NCI-H2107 treated with DMSO at 0.1 percent for 48 hours (cell line): ENCODE measurements around the gene ANGPTL2.

Source experiments
- DNase-seq: peaks from one replicate; lab custom pipeline; 2025; ENCODE audit not compliant: unreplicated experiment; lab: John Stamatoyannopoulos, UW

ANGPTL2 gene

DNA sequence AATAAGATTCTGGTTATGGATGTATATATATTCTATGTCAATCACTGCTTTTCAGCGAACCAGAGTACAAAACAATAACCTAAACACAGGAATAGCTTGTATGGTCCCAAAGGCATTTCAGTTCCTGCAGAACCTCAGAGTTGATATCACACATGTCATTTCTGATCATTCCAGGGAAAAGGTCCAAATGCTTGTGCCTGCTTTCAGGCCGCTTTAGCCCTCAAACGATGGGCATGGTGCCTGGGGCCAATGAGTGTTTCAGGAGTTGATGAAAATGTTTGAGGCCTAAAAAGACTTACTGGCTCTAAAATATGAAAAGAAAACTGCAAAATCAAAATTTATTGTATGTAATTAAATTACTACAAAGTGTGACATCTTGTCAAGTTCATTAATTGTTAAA, 22.8 kb downstream of the ANGPTL2 start:
- no peak for DNase-seq

DNA sequence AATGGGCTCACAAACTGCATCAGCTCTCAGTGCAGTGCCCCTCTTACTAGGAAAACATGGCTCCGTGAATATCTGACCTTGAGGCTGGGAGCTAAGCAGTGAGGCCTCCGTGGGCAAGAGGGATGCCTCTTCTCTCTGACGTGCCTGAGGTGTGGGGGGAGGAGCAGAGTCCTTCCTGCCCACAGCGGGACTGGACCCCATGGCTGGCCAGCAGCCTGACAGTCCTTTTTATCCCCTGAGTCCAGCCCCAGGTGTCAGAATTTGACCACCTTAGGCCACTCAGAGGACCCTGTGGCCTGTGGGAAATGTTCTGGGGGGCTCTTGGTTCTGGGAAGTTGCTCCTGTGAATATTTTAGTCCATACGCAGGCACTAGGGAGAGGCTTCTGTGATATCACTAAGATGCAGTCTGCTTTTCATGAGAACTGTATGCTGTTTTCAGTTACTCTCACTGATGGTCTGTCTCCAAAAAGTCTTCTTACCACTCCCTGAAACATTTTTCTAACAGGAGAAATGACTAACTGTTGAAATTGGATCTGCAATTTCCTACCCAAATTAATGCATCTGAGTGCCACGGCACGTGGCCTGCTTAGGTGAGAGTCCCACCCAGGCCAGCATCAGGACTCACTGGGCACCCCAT, 23.4 kb downstream of the ANGPTL2 start:
- DNase-seq: no peak

DNA sequence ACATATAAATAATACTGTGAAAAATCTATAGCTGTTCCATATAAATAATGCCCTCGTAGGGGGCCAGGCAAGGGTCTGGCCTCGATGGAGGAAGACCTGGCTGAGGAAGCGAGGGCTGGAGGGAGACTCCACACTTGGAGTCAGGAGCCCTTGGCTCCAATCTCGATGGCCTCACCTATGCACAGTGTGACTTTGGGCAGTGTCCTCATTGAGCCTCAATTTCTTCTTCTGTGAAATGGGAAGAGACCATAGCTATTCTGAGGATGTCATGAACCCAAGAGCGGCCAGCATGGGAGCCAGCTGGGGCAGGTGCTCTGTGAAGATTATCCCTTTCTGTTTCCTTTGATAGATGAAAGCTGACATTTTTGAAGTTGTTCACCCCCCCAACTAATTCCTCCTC, 24.8 kb downstream of the ANGPTL2 start:
- DNase-seq: no peak

DNA sequence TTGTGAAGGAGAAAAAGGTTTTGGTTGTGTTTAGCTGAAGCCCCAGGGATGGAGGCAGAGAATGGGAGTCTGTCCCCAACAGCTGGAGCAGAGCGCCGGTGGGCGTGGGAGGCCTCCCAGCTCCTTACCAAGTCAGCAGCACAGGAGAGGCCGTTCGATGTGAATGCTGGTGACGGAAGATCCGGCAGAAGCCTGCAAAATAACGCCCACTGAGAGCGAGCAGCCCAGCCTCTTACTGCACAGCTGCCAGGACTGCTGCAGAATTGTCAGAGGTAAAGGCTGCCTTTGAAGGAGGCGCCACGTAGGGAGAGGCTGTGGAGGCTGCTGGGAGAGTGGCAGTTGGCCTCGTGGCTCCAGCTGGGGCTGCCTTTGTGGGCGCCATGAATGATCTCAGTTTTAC, 26.2 kb downstream of the ANGPTL2 start:
- no peak for DNase-seq

DNA sequence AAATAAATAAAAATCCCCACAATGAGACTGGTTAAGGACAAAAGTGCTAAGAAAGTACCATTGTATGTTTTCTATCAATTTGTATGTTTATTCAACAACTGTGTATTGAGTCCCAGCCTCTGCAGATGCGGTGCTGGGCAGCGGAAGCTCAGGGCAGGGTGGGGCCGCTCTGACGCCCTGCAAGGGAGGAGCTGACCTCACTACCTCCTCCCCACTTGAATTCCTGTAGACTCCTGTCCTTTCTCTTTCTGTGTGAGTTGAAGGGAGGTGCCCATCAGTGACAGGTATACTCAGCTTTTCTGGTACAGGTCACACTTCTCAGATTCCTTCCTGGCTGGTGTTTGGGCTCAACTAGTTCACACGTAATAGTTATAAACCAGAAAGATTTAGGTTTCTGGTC, 27.0 kb downstream of the ANGPTL2 start:
- DNase-seq: no peak

DNA sequence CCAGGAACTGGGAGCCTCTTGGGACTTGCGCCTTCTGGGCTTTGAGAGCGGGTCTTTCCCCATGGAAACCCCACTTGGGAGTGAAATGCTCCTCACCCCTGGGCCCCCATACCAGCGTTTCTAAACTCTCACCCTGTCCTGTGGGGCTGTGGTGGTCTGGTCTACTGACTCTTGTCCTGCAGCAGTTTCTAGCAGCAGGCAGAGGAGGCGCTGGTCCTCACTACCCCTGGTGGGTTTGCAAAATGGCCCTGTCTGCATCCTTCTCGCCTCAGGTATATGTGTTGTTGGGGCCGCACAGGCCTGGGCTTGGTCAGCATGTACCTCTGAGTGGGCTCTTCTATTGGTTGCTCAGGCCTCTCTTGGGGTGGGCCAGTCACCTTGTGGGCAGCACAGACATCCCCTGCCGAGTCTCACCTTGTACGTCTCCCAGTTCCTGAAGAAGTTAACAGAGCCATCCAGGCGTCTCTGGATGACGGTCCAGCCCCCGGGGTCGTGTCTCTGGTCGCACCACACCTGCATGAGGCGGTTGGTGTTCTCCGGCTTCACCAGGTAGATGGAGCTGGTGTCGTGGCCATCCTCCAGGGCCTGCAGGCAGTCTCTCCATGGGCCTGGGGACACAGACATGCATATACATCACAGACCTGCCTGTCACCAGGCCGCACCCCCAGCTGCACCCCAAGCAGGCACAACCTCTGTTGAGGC, 29.0 kb downstream of the ANGPTL2 start:
- DNase-seq: no peak

DNA sequence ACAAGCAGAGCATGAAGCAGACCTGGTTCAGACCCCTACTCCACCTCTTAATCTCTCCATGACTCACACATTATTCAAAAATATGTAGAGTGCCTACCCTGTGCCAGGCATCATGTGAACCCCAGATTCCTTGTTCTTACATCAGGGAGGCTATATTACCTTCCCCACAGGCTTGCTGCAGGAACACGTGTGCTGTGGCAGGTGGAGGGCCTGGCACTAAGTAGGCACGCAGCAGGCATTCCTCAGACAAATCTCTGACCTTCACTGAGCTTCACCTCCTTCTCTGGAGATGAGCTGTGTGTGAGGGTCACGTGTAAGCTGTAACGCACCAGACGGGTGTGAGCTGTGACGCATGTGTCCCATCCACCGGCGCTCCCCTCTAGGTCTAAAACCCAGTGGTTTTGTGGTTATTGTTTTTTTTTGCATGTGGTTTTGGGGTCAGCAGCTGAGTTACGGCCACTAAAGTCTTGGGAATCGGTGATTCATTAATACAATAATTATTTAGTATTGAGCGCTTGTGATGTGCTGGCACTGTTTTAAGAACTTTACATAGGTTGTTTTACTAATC, 30.3 kb downstream of the ANGPTL2 start:
- DNase-seq: no peak

DNA sequence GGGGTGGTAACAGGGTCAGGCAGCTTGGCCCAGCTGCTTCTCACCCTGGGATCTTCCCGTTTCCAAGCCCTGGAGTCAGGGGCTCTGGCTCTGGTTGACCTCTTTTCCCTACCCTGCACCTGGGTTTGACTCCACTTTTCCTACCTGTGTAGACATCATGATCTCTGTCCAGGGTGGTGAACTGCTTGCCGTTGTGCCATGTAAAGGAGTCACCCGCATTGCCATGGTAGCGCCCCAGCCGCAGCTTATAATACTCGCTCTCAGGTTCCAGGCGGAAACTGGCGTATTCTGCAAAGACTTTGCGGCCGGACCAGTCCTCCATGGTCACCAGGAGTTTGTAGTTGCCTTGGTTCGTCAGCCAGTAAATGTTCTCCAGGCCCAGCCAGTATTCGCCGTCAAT, 30.9 kb downstream of the ANGPTL2 start:
- no peak for DNase-seq

DNA sequence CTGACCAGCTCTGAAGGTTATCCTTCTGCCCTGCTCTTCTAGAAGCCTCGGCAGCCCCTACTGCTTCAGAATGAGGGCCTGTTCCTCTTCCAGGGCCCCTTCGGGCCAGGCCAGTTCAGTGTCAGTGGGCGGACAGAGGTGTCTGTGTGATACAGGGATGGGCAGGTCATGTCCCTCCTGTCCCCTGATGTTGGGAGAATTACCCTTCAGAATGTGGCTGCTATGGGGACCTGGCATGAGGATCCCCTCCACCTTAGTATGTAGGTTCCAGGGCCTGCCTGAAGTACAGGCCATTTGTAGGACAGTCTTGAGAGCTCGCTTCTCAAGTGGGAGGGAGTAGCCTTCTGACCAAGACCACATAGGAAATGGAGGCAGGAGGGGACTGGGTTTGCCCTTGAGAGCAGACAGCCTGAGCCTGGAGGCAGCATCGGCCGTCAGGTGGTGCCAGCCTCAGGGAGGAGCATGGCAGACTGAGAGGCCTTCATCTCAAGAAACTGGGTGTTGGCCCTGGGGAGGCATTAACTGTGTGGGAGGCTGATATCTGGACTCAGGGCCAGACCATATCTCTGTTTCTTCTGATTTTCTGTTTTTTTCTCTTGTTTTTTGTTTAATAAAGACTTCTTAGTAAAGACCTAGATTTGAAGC, 32.0 kb downstream of the ANGPTL2 start:
- DNase-seq: no peak

DNA sequence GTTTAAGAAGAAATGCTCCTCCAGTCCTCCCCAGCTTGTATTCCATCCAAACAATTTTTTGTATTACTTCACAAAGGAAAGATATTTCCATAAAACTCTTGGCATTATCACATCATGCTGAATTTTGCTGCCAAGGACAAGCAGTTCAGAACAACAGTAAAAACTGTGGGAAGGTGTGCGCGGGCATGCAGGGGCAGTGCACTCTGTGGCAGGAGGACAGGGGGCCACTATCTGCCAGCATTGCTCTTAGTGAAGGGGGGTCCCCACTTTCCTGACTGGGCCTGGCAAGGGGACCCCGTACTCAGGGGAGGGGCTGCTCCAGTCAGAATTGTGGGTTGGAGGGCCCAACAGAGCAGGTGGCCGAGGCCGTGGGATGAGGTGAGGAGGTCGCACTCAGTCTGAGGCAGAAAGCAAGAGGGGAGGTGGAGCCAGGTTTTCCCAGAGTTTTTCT, 32.8 kb downstream of the ANGPTL2 start:
- DNase-seq: no peak

DNA sequence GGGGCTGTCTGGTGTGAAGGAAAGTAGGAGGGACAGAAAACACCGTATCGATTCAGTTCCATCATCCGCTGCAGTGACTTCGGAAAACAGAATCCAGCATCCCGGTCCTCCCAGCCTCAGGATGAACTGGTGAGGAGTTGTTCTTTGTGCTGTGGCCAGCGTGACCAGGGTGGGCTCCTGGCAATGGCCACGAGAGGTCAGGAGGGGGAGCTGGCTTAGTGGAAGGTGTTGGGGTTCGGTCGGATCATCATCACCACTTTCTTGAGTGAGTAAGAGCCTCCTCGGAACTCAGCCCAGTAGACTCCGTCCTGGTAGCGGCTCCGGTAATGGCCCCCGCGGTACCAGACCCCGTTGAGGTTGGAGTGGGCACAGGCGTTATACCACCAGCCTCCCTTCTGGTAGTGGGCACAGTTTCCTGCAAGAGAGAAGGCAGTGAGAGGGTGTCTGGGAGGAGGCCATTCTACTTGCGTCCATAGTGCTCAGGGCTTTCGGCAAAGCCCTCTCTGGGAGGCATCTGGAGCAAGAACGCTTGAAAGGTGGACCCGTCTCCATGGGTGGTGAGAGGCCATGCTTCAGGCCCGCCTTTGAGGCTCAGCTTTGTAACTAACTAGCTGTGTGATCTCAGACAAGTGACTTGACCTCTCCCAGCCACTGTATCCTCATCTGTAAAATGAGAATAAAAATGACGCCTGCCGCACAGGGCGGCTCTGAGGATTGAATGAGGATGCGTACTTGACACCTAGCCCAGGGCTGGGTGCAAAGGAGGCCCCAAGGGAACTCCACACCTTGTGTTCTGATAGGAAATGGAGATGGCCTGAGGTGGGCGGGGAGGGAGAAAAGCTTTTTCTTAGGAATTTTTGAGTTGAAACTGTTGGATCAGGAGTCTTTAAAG, 33.5 kb downstream of the ANGPTL2 start:
- no peak for DNase-seq

DNA sequence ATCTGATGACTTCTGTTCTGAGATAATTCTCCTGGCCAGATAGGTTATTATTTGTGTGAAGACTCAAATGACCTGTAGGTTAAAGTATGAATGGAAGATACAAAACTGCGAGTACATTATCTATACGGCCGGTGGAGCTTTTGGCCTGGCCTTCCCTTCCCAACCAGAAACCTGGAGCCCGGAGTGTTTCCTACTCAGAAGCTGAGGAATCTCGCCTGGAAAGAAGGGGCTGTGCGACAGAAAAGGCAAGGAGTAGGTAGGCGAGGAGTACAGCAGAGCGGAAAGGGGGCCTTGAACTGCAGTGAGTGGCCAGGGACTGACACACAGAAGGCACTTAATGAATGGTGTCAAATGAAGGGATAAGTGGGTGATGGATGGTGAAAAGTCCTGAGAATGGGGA, 34.6 kb downstream of the ANGPTL2 start:
- no peak for DNase-seq

DNA sequence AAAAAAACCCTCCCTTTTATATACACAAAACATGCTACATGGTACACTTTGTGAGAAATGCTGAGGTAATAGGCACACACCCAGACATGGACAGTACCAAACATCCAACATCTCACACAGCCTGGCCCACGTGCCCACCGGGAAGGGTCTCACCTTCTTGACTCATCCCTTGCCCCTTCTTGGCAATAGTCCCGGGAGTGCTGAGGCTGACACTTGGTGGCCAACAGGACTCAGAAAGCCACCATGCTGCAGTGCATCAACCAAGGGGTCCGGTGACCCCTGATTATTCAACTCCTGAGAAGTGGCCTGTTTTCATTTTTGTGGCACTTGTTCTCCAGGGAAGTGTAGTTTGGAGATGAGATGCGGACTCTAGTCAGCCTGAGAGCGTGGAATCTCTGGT, 35.0 kb downstream of the ANGPTL2 start:
- DNase-seq: no peak

DNA sequence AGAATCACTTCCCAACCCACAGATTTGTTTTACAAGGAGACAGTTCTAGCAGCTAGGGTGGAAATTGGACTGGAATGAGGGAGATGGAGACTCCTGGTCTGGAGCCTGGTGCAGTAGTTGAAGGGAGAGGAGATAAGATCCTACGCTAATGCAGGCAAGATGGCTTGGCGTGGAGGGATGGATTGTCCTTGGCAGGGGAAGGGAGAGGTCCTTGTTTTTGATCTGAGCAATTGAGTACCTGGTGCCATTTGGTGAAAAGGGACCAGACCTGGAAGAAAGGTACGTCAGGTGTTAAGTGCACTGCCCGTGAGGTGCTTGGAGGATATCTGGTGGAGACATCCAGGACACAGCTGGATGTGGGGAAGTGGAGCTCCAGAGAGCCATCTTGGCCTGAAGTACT, 35.7 kb downstream of the ANGPTL2 start:
- DNase-seq: no peak

DNA sequence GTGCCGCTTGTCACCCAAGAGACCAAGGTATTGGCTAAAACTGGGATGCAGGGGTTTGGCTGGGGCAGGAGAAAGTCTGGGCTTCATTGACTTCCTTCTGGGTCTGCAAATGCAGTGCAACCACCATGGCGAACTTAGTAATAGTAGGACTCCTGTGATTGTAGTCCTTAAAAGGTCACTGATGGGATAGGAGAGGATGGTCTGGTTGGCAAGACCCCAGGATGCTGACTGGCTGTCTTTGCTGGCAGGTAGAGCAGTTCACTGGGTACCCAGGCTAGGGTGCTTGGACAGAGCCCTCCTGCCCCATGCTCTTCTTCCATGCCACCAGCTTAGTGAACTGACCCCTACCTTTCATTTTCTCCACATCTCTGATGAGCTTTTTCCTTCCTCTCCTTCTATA, 37.2 kb downstream of the ANGPTL2 start:
- no peak for DNase-seq

DNA sequence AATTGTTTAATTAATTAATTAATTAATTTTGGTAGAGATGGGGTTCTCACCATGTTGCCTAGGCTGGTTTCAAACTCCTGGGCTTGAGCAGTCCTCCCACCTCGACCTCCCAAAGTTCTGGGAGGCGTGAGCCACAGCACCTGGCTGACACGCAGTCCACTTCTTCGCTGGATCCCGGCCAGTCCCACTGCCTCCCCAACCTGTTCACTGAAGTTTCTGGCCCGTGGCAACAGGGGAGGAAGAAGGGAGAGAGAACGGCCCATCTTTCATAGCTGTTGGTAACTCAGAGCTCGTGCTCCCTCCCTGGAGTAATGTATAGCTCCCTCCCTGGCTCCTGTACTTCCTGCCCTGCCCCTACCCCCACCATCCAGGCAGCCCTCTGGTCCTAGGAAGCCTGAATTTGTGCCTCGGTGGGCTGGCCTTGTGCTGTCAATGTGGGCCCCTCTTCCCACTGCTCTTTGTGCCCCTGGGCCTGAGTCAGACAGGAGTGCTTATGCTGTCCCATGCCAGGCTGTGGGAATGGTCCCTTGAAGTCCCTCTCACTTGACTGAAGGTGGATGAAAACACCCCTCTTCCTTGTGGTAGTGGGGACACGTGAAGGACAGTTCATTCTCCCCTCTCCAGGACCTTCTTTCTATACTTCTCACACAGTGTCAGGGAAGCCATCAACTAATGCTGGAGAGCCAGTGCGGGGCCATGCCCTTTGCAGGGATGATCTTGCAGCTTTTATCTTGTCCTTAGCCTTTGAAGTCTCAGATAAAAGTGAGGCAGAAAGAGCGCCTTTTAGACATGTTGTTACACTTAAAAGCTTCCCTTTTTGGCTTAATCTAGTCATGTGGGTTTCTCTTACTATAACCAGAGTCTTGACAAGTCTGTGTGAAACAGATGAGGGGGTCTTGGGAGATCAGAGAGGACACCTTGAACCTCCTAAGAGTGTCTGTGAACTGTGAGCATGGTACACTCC, 38.1 kb downstream of the ANGPTL2 start:
- no peak for DNase-seq

DNA sequence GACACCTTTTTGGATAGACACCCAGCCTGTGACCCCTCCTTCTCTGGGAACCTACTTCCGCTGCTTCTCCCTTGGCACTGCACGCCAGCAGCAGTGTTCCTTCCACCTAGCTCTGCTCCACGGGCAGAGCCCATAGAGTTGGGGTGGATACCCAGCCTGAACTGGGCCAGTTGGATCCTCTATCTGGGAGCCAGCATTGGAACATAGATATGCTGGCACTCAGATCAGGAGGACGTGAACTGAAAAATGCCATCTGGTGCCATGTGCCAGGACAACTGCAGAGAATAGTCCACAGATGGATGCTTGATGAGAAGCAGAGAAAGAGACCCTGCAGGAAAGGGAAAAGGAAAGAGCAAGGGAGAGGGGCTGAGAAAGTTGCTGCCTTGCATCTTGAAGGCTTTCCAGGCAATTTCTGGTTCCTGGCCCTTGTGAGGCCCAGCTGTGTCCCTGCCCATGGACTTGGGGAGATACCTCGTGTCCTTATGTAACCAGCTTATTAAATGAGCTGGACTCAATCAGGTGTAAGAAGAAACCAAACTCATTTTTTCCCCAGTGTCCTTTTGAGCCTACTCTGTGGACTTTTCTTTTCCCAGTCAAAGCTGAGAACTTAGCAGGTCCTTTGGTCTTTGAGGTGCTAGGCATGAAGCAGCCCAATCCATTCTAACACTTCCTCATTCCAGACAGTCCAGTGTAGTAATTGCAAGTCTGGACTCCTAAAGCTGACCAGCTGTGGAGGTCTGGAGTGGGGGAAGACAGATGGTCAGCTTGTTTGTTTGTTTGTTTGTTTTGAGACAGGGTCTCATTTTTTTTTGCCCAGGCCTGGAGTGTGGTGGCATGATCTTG, 39.1 kb downstream of the ANGPTL2 start:
- DNase-seq: no peak

DNA sequence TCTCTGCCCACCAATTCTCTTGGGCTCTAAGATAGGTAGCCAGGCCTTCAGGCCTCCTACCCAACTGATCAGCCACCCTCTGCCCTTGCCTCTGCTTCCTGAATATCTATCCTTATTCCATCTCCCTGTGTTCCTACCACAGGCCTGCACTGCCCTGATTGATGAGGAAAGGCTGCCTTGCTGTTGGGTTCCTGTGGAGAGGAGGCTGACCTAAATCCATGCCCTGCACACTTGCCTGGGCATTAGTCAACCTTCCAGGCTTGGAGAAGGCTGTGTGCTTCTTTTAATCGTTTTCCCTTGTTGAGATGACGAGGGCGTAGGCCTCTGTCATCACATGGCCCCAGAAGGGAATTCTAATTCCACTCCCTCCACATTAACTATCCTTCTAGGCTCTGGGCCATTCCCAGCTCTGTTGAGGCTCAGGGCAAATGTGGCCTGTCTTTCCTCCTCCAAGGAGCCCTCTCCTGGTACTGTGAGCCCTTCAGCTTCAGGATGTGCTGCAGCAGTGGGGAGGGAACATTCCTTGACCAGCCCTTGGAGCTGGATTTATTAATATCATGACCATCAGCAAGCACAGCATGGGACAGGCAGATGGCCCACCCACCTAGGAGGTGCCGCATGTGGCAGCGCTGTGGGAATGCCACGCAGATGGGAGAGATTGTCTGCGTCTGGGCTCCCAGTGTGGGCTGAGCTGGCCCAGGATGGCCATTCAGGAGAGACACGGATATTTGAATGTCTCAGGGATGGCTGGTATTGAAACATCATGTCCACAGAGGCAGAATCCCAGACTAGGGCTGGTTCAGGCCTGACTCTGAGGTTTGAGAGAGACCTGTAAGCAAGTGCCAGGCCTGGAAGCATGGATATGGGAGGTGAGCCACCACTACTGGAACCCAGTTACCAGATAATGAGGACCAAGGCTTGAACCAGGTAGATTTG, 40.9 kb downstream of the ANGPTL2 start:
- DNase-seq: no peak
